Cardiac muscle cell (in vitro differentiated cells and primary cell): Measurements from ENCODE around the gene GPX5. TPM values are rescaled to one million over a fixed set of nuclear protein-coding genes. Genes with fewer than 3 reads are reported as not detected.
A peak's percentile ranks its signal among the peaks of the same experiment; 100 is the strongest.
"Not testable (repeated sequence)": the region's sequence is repeated elsewhere in the genome, so short reads cannot be mapped to it uniquely, and the experiment has no call there.

Experiments
- DNase-seq, 2 donors: peaks; one replicate each; pipeline versions ENCODE4 v3.0.0 to v3.0.0-alpha.2; 2010 to 2017; ENCODE audit warnings: low read depth in 1 of 2, low spot score in 1 of 2
- H3K27ac ChIP-seq: fragments of 200-600 bp; sonication (generic); 2 replicates; pipeline ENCODE4 v1.5.1; 2016
- H3K27me3 ChIP-seq: fragments of 200-600 bp; sonication (generic); 2 replicates; pipeline ENCODE4 v1.6.0; 2016; ENCODE audit warnings: control low read depth
- H3K36me3 ChIP-seq: fragments of 200-600 bp; sonication (generic); 2 replicates; pipeline ENCODE4 v1.5.1; 2016; ENCODE audit warnings: control low read depth
- H3K4me1 ChIP-seq: fragments of 200-600 bp; sonication (generic); 2 replicates; pipeline ENCODE4 v1.8.1; 2017; ENCODE audit warnings: low read depth, mild to moderate bottlenecking, mixed run types
- H3K4me3 ChIP-seq: fragments of 200-600 bp; sonication (generic); 2 replicates; pipeline ENCODE4 v1.5.1; 2016; ENCODE audit warnings: mild to moderate bottlenecking
- H3K9me3 ChIP-seq: fragments of 200-600 bp; sonication (generic); 2 replicates; pipeline ENCODE4 v1.5.1; 2017; ENCODE audit warnings: low read depth, mild to moderate bottlenecking, control low read depth
- polyA plus RNA-seq: library from polyadenylated mRNA; unstranded; fragments of >200 nt; fragmentation: Nextera tagmentation; extraction: Ambion mirVana; gene quantifications from 2 replicates; pipeline ENCODE4 v1.2.1, GENCODE V29; 2016
- total RNA-seq: library from RNA; depleted of rRNA; stranded (reverse); fragments of >200 nt; gene quantifications from 2 replicates; pipeline ENCODE4 v1.2.3, GENCODE V29; 2016
- TF ChIP-seq, protein P1 (sequence below): IDR thresholded peaks from 2 replicates; pipeline ENCODE4 v1.5.1; 2012; ENCODE audit warnings: low read depth, mild to moderate bottlenecking, low read length

Gene GPX5
- total and polyA plus RNA-seq, 2 experiments from 2014 or later, result 0.30 to 3.6 TPM

DNA sequence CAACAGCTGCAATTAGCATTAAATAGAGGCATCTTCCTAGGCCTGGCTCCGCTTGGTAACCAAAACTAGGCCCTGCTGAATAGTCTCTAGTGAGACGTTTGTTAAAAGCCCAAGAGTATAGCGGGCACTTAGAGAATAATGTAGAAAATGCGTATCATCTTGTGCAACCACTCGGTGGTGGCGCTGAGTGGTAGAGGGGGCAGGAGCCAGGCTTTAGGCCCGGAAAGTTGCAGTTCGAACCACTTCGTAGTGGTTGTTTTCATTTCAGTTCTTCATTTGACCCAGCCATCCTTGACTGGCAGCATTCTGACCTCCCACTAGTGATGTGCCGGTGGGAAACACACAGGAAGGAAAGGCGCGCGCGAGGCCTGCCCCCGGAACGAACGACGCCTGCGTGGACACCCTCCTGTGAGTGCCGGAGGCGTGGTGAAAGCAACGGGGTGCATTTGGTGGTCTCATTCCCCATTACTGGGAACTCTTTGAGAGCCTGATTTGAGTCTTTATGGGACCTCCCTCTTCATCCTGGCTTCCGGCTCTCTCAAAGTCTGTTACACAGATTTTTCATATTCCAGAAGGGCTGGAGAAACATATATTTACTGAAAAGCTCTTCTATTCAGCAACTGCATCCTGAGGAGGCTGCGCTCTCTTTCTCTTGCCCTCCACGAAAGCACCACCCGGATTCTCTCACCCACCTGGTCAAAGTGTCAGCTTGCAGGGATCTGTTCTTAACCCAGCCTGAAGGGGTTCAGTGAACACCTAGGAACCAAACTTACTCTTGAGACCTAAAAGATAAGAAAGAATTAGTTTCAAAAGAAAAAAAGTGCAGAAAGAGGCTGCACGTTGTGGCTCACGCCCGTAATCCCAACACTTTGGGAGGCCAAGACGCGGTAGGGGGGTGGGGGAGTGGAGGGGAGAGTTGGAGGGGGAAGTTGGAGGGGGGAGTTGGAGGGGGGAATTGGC, 18.2 kb downstream of the GPX5 start:
- TF ChIP-seq, protein P1, sequence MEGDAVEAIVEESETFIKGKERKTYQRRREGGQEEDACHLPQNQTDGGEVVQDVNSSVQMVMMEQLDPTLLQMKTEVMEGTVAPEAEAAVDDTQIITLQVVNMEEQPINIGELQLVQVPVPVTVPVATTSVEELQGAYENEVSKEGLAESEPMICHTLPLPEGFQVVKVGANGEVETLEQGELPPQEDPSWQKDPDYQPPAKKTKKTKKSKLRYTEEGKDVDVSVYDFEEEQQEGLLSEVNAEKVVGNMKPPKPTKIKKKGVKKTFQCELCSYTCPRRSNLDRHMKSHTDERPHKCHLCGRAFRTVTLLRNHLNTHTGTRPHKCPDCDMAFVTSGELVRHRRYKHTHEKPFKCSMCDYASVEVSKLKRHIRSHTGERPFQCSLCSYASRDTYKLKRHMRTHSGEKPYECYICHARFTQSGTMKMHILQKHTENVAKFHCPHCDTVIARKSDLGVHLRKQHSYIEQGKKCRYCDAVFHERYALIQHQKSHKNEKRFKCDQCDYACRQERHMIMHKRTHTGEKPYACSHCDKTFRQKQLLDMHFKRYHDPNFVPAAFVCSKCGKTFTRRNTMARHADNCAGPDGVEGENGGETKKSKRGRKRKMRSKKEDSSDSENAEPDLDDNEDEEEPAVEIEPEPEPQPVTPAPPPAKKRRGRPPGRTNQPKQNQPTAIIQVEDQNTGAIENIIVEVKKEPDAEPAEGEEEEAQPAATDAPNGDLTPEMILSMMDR, result no peak
- H3K4me3 ChIP-seq, result peak overlapping the region; percentile 13
- no peaks in the 10 kb centered on the region for H3K4me1 ChIP-seq
- no peaks in the 10 kb centered on the region for H3K27me3 ChIP-seq
- no peaks in the 10 kb centered on the region for H3K36me3 ChIP-seq
- no peaks in the 10 kb centered on the region for H3K9me3 ChIP-seq
- DNase-seq, result peak; percentile 40 to 55
- peak overlapping the region; percentile 72 for H3K27ac ChIP-seq

DNA sequence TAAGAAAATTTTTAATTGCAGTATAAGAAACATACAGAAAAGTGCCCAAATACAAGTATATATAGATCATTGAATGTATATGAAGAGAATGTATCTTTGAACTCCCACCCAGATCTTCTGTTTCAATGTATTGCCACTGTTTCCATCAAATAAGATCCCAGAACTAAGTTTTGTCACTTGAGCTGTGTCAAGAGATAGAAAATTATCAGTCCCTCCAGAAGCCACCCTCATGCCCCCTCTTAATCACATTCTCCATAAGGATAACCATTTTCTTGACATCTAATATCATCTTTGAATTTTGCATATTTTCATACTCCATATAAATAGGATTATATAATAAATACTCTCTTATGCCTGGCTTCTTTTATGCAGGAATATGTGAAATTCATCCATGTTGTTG, 20.3 kb downstream of the GPX5 start:
- no peak overlapping the region for H3K27ac ChIP-seq
- no peaks in the 10 kb centered on the region for H3K36me3 ChIP-seq
- H3K9me3 ChIP-seq, result no peaks in the 10 kb centered on the region
- H3K4me3 ChIP-seq, result no peak overlapping the region
- no peak for DNase-seq
- TF ChIP-seq, protein P1, result no peak
- H3K4me1 ChIP-seq, result no peaks in the 10 kb centered on the region
- no peaks in the 10 kb centered on the region for H3K27me3 ChIP-seq

DNA sequence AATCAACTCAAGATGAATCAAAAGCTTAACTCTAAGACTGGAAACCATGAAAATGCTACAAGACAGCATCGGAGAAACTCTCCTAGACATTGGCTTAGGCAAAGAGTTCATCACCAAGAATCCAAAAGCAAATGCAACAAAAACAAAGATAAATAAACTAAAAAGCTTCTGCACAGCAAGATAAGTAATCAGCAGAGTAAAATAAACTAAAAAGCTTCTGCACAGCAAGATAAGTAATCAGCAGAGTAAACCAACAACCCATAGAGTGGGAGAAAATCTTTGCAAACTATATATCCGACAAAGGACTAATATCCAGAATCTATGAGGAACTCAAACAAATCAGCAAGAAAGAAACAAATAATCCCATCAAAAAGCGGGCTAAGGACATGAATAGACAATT, 21.3 kb downstream of the GPX5 start:
- not testable (repeated sequence) for H3K9me3 ChIP-seq, DNase-seq, H3K27me3 ChIP-seq, H3K27ac ChIP-seq, H3K4me1 ChIP-seq, H3K4me3 ChIP-seq, H3K36me3 ChIP-seq

DNA sequence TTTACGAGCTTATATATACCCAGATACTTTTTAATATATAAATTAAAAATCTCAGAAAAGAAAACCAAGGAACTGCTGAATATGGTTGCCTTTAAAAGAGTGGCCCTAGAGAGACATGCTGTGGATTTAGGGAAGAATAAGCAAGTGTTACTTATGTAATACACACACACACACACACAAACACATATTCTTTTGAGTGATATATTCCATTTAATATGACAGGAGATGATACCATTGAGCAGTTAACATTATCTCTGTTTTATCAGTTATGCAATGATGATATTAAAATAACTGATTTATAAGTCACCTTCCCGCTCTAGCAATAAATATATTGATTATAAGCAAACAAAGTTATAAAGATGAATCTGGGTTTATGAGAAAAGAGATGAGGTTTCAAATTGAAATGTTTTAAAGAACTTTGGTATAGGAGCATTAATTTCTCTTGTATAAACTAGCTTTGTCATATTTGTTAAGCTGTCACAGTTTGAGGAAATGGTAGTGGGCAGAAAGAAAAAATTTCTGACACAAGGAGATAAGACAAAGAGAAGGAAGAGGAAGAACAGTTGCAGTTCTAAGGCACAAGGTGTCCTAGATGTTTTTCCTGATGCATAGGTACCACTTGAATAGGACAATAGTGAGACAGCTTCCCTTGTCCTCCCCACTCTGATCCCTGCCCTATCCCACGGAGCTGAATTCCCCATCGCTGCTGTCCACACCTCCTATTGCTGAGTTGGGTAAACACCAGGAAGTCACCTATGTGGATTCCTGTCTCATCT, 26.4 kb downstream of the GPX5 start:
- no peak for DNase-seq
- H3K36me3 ChIP-seq, result no peaks in the 10 kb centered on the region
- H3K27ac ChIP-seq, result no peak overlapping the region
- peaks cover 5% of the 10 kb centered on the region for H3K4me1 ChIP-seq
- H3K4me3 ChIP-seq, result no peak overlapping the region
- H3K27me3 ChIP-seq, result no peaks in the 10 kb centered on the region
- TF ChIP-seq, protein P1, result no peak
- no peaks in the 10 kb centered on the region for H3K9me3 ChIP-seq

DNA sequence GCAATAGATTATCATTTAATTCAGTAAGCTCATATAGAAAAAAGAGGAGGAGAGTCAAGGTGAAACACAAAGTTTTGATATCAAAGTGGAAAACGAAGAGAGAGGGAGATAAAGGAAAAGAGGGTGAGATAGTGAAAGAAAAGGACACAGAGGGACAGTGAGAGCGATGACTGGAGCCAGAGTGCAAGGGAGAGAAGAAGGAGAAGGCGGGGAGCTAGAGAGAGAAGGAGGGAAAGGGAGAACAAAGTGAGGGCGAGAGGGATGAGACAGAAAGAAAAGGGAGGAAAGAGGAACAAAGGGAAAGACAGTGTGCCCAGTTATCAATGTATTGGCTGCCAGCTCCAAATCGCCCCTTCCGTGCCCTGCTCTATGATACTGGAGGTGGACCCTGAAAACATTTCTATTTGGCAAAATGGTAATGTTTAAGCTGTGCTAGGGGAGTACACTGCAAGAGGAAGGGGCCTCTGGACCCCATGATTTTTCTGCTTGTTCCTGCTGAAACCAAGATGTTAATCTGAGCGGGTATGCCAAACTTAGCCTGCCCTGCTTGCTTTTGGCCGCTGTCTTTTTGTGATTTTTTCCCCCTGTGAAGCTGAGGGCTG, 27.8 kb downstream of the GPX5 start:
- TF ChIP-seq, protein P1, result no peak
- H3K27me3 ChIP-seq, result no peaks in the 10 kb centered on the region
- peaks cover 5% of the 10 kb centered on the region for H3K4me1 ChIP-seq
- no peaks in the 10 kb centered on the region for H3K36me3 ChIP-seq
- no peak overlapping the region for H3K4me3 ChIP-seq
- no peaks in the 10 kb centered on the region for H3K9me3 ChIP-seq
- DNase-seq, result no peak
- H3K27ac ChIP-seq, result no peak overlapping the region
